ENCODE measurements around the gene PPM1J.
A peak's percentile ranks its signal among the peaks of the same experiment; 100 is the strongest.

The PPM1J gene

GRCh38 chr1:112687785-112688496, 27.2 kb downstream of the PPM1J start:
- DNase-seq = no peak

- DNase-seq = no peak
These were observed 27.8 kb downstream of the PPM1J start for GRCh38 chr1:112687361-112687760.

DNA sequence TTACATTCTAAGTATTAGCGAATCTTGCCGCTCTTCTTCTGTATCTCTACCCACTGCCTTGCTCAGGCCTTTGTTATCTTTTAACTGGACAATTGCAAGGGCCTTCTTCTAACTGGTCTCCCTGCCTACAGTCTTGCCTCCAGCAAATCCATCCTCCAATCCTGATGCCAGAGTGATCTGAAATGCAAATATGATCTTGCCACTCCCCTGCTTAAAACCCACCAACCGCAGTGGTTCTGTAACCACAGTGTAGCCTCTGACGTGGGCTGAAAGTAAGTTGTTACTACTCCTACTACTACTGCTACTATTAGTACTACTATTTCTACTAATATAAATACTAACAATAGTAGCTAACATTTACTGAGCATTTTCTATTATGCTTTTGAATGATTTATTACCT, 28.3 kb downstream of the PPM1J start:
- no peak for DNase-seq

GRCh38 chr1:112686417-112686816, 28.7 kb downstream of the PPM1J start:
- peak; percentile 48 for DNase-seq

DNA sequence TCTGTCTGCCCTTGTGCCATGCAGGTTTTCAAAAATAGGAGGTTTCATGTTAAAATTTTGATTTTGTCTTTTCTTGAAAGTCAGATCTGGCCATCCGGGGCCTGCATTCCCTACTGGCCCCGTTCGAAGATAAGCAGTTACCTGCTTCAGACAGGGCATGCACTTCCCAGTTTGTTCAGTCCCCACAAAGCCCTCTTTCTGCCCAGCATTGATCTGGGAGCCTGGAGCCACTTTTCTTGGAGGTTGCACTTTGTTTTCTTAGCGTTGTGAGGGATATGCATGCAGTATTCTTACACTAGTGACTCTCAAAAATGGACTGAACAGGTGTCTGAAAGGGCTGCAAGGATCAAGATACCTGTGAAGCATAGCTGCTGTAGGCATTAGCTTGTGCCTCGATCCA, 29.2 kb downstream of the PPM1J start:
- DNase-seq = no peak

GRCh38 chr1:112678605-112679004, 36.5 kb downstream of the PPM1J start:
- no peak for DNase-seq

DNA sequence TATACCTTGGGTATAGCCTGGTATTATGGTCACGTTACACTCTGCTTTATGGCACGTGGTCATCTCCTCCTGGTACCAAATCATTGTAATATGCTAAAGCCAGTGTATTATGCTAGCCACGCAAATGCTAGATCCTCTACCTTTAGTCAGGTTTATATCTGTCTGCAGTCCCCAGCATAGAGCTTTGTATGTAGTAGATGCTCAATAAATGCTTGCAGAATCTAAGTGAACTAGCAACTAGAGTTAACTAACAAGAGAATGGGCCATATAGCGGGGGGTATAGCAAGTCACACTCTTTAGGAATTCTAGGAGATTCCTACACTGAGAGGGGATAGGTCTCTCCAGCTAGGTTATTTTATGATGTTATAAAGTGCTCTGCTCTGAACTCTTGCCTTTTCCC, 37.6 kb downstream of the PPM1J start:
- no peak for DNase-seq

DNA sequence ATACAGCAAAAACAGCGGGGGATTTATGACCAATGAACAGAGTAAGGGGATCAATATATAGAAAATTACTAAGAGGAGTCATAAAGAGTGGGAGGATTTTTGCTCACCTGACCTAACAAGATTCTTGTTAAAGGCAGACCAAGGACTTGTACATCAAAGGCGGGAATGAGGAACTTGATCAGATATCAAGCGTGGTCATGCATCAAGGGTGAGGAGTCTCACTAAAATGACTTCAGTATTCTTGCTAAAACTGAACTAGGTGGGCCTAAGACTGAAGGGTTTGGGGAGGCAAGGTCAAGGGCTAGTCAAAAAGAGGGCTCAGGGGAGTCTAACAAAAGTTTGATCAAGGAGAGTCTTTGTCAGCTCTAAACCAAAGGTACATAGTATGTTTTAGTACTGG, 38.6 kb downstream of the PPM1J start:
- DNase-seq = no peak

- no peak for DNase-seq
These were observed 39.3 kb downstream of the PPM1J start for GRCh38 chr1:112675728-112676381.

GRCh38 chr1:112674986-112675727, 40.0 kb downstream of the PPM1J start:
- peak; percentile 47 for DNase-seq

GRCh38 chr1:112674440-112674985, 40.6 kb downstream of the PPM1J start, which contains the start of gene MOV10:
Gene MOV10, plus strand, starts transcription at chr1:112674659. Its CDS starts 254 bp downstream, at chr1:112674913.
- peak; percentile 84 for DNase-seq

GRCh38 chr1:112673592-112674439, 41.3 kb downstream of the PPM1J start:
- peak; percentile 59 for DNase-seq

GRCh38 chr1:112672842-112673241, 42.3 kb downstream of the PPM1J start:
- no peak for DNase-seq

GRCh38 chr1:112672009-112672408, 43.1 kb downstream of the PPM1J start:
- no peak for DNase-seq

- no peak for DNase-seq
These were observed 48.2 kb downstream of the PPM1J start for GRCh38 chr1:112666946-112667345.

- no peak for DNase-seq
These were observed 49.3 kb downstream of the PPM1J start for GRCh38 chr1:112665857-112666256.
